ENCODE data around the gene COX6B2. TPM values are rescaled to one million over a fixed set of nuclear protein-coding genes. Genes with fewer than 3 reads are reported as not detected.

COX6B2 gene
- polyA plus RNA-seq, 4 donors = 0.76 to 1.8 (median 1.4) TPM

DNA sequence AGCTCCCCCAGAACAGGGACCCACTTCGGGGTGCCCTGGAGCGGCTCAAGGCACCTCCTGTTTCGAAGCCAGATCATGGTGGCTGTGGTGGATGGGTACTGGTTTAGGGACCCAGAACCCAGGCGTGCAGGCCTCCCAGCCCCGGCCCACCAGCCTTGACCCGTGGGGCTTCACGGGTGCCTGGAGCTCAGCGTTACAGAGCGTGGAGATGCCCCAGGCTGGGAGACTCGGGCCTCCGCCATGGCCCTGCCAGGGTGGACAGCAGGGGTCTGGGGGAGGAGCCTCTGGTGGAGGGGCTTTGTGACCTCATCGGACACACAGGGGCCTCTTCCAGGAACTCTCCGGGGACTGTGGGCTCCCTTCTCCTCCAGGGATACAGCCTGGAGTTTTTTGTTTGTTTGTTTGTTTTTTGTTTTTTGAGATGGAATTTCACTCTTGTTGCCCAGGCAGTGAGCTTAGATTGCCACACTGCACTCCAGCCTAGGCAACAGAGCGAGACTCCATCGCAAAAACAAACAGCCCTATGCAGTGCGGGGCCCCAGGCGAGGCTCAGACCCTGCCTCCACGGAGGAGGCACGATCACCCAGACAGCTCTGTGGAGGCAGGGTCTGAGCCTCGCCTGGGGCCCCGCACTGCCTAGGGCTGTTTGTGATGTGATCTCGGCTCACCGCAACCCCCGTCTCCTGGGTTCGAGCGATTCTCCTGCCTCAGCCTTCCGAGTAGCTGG is 8.6 kb upstream of the COX6B2 start, which contains the start of gene GARIN5B:
TSS of gene GARIN5B (minus strand) at position 271 of the 727 bp plus-strand sequence. CDS start at position 77, 194 bp downstream.
- no peak for DNase-seq (ENCODE audit: low read depth in 4 of 4, low spot score in 2 of 4)

DNA sequence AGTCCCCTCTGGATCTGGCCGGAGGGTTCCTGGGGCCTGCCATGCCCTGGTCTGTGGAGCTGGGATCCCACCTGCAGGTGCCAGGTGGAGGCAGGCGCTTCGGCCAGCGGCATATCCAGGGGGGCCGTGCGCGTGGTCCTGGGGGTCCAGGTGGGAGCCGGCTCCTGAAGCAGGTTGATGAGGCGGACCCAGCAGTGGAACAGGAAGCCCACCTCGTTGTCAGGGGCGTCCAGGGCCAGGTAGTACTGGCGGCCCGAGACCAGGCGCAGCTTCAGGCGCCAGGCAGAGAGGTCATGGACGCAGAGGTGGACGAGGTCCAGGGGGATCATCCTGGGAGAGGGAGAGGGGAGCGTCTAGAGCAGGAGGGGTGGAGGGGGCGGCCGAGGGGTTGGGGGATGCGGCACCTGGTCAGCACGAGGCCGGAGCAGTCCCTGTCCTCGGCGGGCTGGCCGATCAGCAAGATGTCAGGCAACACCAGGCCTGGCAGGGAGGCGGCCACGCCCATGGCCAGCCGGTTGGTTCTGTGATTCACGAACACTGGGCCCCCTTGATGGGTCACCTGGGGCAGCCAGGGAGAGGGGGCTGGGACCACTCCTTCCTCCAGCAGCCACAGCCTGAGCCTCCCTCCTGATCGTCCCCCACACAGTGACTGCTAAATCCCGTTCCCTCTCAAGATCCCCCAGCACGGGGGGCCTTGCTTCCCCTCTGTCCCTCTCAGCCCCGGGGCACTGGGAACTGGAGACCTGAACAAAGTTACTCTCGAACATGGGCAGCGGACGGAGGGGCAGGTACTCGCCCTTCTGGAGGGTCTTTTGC is 7.9 kb upstream of the COX6B2 start:
- DNase-seq (ENCODE audit: low read depth in 4 of 4, low spot score in 2 of 4) = no peak

DNA sequence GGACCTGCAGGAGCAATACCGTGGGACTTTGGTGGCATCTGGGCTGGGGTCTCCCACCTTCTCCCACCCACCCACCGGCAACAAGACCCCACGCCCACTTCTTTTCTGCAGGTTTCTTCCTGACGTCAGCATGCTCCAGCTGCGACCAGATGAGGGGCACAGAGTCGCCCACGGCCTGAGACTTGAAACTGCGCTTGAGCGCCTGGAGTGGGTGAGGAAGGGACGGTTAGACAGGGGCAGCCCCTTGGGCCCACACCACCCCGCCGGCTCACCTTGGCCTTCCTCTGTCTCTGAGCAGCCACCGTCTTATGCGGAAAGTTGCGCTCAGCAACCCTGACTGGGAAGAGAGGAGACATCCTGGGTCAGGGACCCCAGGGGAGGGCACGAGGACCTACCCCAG is 6.4 kb upstream of the COX6B2 start:
- DNase-seq (ENCODE audit: low read depth in 4 of 4, low spot score in 2 of 4) = no peak

DNA sequence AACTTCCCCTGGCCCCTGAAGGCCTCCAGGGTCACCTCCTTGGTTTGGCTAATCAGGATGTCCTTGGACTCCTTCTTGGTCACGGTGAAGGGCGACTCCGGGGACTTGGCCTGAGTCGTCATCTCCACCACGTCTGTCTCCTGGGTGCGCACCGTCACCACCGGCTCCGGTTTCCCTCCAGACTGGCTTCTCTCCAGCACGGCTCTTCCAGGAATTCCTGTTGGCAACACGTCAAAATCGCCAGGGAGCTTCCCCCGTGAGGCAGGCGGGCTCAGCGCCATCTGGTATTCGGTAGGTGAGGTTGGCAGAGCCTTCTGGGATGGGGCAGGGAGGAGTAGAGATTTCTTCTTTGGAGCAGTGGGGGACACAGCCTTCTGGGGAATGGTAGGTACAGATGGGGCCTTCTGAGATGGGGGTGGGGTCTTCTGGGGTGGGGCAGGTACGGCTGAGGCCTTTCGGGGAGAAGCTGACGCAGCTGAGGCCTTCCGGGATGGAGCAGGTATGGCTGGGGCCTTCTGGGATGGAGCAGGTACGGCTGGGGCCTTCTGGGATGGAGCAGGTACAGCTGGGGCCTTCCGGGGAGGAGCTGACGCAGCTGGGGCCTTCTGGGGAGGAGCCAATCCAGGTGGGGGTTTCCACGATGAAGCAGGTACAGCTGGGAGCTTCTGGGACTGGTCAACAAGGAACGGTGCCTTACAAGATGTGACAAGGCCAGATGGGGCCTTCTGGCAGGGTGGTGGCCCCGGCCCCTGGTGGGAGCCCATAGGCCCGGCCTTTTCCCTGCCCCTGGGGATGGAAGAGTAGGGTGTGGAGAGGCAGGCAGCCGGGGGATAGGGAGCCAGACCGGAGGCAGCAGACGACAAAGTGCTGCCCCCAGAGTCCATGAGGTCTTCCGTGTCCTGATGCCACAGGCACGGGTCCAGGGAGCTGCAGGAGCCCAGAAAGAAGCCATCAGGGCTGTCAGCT is 4.7 kb upstream of the COX6B2 start:
- no peak for DNase-seq (ENCODE audit: low read depth in 4 of 4, low spot score in 2 of 4)

DNA sequence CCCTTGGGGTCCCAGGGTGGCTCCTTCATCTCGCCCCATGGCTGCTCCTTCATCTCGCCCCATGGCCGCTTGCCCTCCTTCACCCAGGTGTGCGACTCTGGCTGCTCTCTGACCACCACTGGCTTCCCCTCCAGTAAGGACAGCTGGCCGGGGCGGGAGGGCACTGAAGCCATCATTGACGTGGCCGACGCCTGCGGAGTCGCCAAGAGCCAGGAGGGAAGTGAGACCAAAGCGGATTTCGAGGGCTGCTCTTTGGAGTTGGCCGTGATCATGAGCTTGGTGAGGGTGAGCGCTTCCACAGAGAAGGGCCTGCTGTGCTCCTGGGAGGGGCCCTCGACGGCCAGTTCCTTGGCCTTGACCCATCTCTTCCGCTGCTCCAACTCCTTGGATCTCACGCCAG is 4.0 kb upstream of the COX6B2 start:
- no peak for DNase-seq (ENCODE audit: low read depth in 4 of 4, low spot score in 2 of 4)

DNA sequence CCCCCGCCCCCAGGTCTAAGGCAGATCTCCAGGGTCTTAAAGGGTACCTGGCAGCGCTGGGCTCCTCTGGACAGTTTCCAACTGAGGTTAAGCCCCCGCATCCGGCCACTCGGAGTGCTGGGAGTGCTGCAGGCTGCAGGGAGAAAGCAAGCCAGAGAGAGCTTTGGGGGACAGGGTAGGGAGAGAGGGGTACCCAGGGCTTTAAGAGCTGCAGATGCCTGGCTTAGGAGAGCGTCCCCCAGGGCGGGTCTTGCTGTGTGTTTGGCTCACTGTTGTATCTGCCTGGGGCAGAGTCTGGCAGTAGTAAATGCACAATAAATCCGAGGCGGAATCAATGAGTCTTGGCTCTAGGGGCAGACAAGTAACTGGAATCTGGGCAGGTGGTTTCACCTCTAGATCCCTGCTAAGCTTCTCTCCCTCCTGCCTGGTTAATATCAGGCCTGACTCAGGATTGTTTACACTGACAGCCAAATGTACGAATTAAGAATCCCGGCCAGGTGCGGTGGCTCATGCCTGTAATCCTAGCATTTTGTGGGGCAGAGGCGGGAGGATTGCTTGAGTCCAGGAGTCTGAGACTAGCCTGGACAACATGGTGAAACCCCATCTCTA is 798 bp upstream of the COX6B2 start:
- DNase-seq (ENCODE audit: low read depth in 4 of 4, low spot score in 2 of 4) = no peak

DNA sequence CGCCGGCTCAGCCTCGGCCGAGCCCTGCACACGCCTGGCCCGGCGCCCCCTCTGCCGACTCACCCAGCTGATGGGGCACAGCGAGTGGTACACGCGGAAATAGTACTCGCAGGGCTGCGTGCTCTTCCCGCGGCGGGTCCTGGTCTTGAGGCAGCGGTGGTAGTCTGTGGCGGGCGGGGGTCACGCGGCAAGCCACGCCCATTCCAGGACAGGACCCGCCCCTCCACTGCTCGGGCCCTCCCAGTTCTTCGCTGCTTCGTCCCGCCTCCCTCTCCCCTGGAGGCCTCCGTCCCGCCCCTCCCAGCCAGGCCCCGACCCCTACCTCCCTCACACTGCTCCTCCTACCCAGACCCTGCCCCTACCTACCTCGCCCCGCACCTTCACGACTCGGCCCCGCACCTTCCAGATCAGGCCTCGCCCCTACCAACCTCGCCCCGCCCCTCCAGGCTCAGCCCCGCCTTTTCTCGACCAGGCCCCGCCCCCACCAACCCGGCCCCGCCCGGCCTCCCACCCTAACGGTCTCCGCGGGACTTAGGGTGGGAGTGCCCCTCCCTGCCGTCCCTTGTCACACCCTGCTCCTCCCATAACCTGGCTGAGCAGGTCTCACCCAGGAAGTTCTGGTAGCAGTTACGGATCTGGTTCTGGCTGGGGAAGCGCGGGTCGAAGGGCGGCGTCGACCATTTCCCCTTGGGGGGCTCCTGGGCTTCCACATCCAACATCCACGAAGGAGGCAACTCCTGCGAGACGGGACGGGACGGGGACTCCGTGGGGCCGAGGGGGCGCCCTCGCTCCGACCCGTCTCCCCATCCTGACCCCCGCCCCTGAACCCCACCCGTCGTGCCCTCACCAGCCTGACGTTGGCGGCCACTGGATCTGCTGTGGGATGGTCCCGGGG is 469 bp downstream of the COX6B2 start:
- no peak for DNase-seq (ENCODE audit: low read depth in 4 of 4, low spot score in 2 of 4)

DNA sequence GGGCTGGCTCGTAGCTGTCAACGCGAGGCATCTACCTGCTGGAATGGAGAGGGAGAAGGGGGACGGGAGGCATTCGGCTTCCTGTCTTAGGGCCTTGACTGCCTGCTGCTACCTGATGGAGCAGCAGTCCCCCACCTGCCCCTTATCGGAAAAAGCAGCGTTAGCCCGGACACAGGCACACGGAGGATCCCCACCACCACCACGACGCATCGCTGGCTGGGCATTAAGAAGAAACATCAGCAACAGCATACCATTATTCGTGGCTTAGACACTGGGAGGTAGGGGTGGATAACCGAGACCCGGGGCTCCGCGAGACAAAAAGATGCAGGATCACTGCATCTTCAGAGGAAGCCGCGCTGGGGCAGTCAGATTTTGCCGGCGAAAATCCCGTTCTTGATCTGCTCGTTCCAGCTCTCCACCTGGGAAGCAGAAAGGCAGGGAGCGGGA is 1.1 kb downstream of the COX6B2 start:
- no peak for DNase-seq (ENCODE audit: low read depth in 4 of 4, low spot score in 2 of 4)

DNA sequence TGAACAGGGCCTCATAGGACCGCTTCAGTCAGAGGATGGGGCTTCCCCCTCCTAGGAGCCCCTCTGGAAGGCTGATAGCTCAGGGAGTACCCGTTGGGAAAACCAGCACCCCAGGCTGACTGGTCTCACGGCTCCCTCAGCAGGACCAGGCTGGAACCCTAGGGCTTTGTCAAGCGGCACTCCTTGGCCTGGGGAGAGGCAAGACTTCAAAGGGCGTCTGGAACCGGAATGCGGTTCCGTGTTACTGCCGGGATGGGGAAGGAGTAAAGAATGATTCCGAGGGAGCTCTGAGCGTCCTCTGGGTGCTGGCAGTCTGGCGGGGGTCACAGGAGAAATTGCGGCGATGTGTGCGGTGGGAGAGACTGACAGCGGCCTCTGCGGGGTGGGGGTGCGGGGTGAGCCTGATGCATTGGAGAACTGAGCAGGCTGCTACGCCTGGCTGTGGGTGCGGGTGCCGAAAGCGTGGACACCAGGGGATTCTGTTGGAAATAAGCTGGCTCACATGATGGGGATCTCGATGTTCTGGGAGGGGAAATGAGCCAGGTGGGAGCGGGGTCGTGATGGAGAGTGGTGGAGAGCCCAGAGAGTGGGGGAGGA is 1.9 kb downstream of the COX6B2 start:
- DNase-seq (ENCODE audit: low read depth in 4 of 4, low spot score in 2 of 4) = no peak

DNA sequence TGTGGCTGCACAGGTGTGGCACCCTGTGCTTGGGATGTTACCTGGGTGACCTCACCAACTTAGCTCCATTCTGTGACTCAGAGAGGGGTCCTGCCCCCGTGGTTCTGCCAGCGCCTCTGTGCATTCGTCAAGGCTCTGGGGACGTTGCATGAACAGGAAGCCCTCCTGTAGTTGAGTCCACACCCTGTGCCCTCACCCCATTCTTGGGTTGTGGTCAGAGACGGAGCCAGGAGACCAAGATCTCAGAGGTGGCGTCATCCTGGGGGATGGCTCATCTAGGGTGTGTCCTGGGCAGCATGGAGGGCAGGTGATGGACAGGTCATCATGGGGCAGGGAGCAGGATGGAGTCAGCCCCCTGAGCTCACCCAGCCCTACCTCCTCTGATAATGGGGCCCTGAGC is 2.5 kb downstream of the COX6B2 start:
- DNase-seq (ENCODE audit: low read depth in 4 of 4, low spot score in 2 of 4) = no peak

DNA sequence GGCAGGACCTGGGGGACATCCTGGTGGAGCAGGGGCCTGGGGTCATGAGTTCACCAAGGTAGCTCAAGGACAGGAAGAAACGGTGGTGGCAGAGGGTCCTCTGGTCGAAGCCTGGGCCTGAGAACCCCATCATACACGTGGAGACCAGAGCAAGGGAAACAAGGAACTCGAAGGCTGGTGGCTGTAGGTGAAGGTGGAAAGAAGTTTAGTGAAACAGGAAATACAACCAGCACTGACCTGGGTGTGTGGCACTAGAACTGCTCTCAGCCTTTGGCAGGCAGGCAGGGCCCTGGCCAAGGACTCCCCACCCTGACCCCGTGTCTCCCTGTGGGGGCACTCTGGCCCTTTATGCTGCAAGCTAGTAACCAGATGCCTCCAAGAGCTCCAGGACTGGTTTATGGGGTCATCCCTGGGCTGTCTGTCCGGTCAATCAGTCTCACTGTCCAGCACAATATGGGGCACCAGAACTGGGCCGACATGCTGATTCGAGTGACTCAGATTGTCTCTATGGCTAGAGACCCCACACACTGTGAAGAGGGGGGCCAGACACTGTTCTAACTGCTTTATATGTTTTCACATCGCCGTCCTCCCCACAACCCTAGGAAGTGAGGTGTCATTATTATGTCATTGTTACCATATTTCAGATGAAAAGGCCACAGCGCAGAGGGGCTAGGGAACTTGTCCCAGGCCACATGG is 3.8 kb downstream of the COX6B2 start:
- DNase-seq (ENCODE audit: low read depth in 4 of 4, low spot score in 2 of 4) = no peak

DNA sequence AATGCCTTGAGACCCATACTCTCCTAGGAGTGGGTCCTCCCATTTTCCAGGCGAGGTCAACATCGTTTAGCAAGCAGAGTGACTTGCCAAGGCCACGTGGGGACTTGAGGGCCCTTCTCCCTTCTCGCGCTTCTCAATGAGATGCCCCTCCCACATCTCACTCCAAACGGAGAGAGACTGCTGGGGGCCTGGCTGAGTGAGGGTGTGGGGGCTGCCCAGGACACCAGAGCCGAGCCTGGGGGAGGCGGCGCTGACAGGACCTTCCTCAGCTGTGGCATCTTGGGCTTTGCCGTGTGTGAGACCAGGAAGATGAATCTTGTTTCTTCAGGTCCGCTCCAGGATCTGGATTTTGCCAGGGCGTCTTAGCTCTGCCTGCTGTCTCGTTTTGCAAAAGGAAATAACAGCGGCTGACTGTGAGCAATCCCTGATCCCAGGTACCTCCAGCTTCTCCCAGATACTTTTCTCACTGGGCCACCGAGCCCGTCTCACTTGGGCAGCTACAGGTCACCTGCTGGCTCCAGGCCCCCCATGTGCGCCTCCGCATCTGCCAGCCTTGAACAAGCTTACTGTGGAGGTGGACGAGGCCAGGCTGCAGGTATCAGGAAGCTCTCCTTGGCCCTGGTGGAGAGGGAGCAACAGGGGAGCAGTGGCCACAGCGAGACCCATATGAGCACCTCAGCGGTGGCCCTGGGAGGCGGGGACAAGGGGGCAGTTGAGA is 6.0 kb downstream of the COX6B2 start:
- no peak for DNase-seq (ENCODE audit: low read depth in 4 of 4, low spot score in 2 of 4)

DNA sequence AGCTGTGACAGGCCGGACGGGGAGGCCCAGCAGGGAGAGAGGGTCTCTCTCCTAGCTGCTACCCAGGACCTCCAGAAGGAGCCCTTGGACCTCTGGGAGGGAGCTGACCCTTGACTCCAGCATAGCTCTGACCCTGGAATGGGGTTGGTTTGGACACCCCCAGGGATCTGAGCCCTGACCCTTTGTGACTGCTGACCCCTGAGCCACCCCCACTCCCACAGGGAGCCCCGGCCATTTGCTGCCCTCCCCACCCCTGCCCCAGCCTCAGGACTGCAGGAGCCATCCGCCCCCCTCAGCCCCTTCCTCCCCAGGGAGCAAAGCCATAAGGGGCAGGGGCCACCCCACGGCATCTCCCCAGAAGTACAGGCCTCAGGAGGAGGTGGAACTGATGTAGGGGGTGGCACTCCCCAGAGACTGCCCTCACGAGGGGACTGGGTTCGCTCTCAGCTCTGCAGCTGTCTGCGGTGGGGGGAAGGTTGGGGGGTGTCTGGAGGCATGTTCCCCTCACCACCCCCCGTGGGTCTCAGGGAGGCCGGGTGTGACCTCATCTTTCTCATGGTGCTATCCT is 7.0 kb downstream of the COX6B2 start:
- DNase-seq (ENCODE audit: low read depth in 4 of 4, low spot score in 2 of 4) = no peak

DNA sequence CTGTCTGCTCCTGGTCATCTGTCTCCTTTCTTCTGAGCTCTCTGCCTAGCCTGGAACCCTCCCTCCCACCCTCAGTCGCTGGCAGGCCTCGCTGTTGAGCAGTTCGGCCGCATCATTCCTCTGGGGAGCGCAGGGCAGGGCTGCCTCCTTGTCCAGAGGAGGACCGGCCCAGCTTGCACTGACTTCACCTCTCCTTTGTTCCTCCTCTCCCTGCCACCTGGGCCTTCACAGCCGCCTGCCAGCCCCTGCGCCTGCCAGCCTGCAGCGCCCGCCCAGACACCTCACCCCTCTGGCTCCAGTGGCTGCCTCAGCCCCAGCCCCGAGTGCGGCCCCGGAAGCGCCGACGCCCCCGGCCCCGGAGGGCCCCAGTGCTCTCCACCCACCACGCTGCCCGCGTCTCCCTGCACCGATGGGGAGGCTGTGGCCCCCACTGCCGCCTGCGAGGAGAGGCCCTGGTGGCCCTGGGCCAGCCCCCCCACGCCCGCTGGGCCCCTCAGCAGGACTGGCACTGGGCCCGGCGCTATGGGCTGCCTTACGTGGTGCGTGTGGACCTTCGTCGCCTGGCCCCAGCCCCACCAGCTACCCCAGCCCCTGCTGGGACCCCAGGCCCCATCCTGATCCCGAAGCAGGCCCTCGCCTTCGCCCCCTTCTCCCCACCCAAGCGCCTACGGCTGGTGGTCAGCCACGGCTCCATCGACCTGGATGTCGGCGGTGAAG is 7.6 kb downstream of the COX6B2 start:
- no peak for DNase-seq (ENCODE audit: low read depth in 4 of 4, low spot score in 2 of 4)

DNA sequence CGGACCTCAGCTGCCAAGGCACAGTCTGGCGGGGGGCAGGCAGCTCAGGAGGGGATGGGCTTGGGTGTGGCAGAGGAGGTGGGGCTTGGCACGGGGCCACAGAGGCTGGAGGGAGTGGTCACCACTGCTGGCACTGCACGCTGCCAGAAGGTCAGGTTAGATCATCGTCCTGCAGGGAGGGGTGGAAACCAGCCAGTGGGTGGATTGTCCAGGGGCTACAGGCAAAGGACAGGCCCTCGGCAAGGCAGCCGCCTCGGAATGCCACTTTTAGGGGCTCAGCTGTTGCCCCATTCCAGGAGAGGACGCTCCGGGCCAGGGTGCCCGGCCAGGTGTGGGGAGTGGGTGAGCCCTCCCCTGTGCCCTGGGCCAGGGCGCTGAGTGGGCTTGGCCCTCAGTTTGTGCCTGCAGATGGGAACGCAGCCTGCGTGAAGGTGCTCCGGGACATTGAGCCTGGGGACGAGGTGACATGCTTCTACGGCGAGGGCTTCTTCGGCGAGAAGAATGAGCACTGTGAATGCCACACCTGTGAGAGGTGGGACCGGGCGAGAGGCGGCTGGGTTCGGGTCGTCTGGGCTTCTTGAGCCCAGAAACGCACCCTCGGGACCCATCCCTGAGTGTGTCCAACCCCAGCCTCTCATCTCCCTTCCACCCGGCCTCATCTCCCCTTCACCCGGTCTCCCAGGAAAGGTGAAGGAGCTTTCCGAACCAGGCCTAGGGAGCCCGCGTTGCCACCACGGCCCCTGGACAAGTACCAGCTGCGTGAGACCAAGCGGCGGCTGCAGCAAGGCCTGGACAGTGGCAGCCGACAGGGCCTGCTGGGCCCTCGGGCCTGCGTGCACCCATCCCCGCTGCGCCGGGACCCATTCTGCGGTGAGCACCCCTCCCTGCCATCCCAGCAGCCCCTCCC is 8.4 kb downstream of the COX6B2 start:
- DNase-seq (ENCODE audit: low read depth in 4 of 4, low spot score in 2 of 4) = no peak

Measured in left renal cortex interstitium (tissue), 4 donors.